D721Med (cell line): ENCODE data around the gene NAA10.

Experiments used
- DNase-seq: peaks from one replicate; pipeline ENCODE4 v3.0.0; 2011; ENCODE audit warnings: low spot score; ENCODE audit not compliant: insufficient read length
- FAIRE-seq: peaks from 2 replicates; lab custom pipeline; 2011; peaks lifted over from hg19 to GRCh38; lab: Jason Lieb, UNC
- TF ChIP-seq, protein P1 (sequence below): IDR thresholded peaks from 2 replicates; pipeline ENCODE4 v1.5.1; 2012; ENCODE audit warnings: mild to moderate bottlenecking, control low read depth; ENCODE audit not compliant: insufficient read depth; ENCODE audit errors: missing control alignments

Gene NAA10

DNA sequence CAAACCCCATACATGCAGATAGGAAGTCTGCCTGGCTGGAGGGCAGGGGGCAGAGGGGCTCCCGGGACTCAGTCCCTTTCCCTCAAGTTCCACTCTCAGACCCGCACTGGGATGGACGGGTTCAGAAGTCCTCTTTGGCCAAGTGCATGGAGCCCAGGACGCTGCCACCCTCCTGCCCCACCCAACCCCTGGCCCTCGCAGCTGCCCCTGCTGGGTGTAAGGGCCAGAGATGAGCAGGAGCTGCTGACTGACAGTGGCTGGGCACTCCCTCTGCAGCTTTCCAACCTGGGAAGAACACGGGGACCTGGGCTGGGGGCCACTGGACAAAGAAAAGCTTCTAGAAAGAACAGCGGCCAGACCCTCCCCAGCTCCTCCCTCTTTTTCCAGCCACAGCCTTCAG lies 52.3 kb downstream of the NAA10 start:
- FAIRE-seq (no peak), DNase-seq (no peak)
- TF ChIP-seq, protein P1, sequence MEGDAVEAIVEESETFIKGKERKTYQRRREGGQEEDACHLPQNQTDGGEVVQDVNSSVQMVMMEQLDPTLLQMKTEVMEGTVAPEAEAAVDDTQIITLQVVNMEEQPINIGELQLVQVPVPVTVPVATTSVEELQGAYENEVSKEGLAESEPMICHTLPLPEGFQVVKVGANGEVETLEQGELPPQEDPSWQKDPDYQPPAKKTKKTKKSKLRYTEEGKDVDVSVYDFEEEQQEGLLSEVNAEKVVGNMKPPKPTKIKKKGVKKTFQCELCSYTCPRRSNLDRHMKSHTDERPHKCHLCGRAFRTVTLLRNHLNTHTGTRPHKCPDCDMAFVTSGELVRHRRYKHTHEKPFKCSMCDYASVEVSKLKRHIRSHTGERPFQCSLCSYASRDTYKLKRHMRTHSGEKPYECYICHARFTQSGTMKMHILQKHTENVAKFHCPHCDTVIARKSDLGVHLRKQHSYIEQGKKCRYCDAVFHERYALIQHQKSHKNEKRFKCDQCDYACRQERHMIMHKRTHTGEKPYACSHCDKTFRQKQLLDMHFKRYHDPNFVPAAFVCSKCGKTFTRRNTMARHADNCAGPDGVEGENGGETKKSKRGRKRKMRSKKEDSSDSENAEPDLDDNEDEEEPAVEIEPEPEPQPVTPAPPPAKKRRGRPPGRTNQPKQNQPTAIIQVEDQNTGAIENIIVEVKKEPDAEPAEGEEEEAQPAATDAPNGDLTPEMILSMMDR = no peak

DNA sequence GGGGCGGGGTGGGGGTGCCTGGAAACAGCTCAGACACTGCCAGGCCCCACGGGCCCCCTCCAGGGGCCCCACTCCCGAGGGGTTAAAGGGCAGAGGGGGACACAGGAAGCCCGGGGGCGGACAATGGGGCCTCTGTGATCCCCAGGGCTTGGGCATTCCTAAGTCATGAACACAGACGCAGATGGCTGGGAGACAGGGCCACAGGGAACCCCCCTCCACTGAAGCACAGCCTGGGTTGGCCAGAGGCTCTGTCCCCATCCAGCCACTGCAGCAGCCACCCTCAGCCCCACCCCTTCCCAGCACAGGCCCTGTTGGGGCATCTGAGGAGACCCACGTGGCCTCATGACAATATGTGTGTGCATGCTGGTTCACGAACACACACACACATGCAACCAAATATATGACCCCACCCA lies 52.7 kb downstream of the NAA10 start:
- TF ChIP-seq, protein P1 = no peak
- no peak for FAIRE-seq
- no peak for DNase-seq

DNA sequence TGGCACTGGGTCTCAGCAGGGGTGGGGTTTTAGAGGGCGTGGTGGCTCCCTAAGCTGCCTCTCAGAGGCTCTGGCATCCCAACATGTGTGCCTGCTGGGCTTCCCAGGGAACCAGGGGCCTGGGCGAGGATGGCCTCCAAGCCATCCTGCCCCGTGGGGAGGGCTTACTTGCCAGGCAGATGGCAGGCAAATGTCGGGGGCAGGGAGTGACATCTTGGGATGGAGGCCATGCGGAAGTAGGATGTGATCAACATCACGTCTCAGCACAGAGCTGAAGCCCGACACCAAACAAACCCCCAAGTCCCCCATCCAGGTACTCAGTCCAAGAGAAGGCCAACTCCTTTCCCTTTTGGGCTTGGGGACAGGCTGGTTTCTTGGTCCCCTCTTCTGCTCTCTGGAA lies 53.6 kb downstream of the NAA10 start:
- no peak for DNase-seq
- FAIRE-seq = no peak
- TF ChIP-seq, protein P1 = no peak

DNA sequence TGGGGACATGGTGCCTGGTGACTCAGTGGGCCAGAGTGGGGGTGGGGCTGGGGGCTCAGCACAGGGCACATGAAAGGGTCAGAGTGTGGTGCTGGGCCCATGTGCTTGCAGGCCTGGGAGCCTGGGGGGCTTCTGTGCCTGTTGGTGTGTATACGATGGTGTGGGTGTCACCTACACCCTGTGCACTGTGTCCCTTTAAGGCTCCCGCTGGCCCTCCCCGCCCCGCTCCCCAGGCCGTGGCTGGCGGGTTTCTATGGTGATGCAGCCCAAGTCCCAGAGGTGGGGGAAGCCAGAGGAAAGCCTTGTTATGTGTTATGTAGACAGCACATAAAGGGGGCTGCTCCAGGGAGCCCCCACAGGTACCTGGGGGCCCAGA lies 54.4 kb downstream of the NAA10 start:
- FAIRE-seq = no peak

DNA sequence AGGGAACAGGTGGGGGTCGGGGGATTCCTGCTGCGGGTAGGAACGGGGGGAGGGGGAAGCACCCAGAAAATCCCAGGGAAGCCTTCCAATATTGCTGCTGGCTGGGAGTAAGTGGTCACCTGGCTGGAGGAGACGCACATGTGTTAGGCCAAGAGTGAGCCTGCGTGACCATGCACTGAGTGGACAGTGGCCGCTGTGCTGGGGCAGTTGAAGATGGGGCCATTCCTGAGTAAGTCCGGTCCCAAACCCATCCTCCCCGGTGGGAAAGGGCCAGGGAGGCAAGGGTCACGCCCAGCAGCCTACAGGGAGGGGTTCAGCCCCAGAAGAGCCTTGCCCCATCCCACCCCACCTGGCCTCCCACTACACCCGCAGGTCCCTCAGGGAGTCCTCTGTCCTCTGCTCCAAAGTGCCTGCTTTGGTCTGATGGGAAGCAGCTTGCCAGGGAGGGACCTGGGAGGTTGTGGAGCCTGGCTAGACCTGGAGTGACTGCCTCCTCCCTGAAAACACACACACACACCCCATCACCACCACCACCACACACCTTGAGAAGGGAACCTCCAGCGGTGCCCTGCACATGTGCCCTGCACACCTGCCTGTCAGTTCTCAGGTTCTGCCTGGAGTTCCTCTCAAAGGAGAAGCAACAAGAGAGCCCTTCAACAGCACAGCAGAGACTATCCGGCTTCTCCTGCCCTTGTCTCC lies 54.9 kb downstream of the NAA10 start:
- DNase-seq (no peak), FAIRE-seq (no peak)
- TF ChIP-seq, protein P1 = no peak

More for the DNA sequence above, 54.4 kb downstream of the NAA10 start:
- TF ChIP-seq, protein P1 = no peak
- no peak for DNase-seq
